H1 (cell line): Measurements from ENCODE around the gene JMJD8. TPM values are rescaled to one million over a fixed set of nuclear protein-coding genes. Genes with fewer than 3 reads are reported as not detected.

ENCODE experiments used
- CTCF ChIA-PET: fragments of 300-600 bp; sonication (Branson Sonifier 250); formaldehyde crosslinking; loops from one replicate; lab custom pipeline; 2021; ENCODE audit not compliant: partially characterized antibody; lab: Charles Lee
- POLR2A ChIA-PET: fragments of 300-600 bp; sonication (Branson Sonifier 250); formaldehyde crosslinking; loops from one replicate; lab custom pipeline; 2021; ENCODE audit warnings: inconsistent platforms; ENCODE audit not compliant: partially characterized antibody; lab: Charles Lee
- DNase-seq, 2 experiments: peaks; one replicate each; pipeline versions ENCODE4 v3.0.0 to v3.0.0-alpha.2; 2010 to 2022; ENCODE audit warnings: low spot score in 2 of 2, low read depth in 1 of 2, mixed read lengths in 1 of 2
- FAIRE-seq: peaks from 2 replicates; lab custom pipeline; 2011; peaks lifted over from hg19 to GRCh38; lab: Jason Lieb, UNC
- H2AFZ ChIP-seq: 2 replicates; pipeline ENCODE4 v1.8.1; 2012; ENCODE audit warnings: low read length, inconsistent platforms
- H2AK5ac ChIP-seq: 2 replicates; pipeline ENCODE4 v1.6.1; 2013; ENCODE audit warnings: low read depth, low read length
- H2BK120ac ChIP-seq: replicated peaks from 2 replicates; pipeline ENCODE3; 2013; ENCODE audit warnings: low read depth, low read length, inconsistent platforms
- H2BK12ac ChIP-seq: 2 replicates; pipeline ENCODE4 v1.6.1; 2013; ENCODE audit warnings: low read depth, low read length
- H2BK15ac ChIP-seq: 2 replicates; pipeline ENCODE4 v1.6.1; 2013; ENCODE audit warnings: low read length
- H2BK20ac ChIP-seq: 2 replicates; pipeline ENCODE4 v1.6.1; 2013; ENCODE audit warnings: low read length
- H2BK5ac ChIP-seq: 2 replicates; pipeline ENCODE4 v1.6.1; 2013; ENCODE audit warnings: low read depth, low read length
- H3K14ac ChIP-seq: 2 replicates; pipeline ENCODE4 v1.6.1; 2013; ENCODE audit warnings: inconsistent platforms; ENCODE audit not compliant: insufficient read length
- H3K18ac ChIP-seq: 2 replicates; pipeline ENCODE4 v1.6.1; 2013; ENCODE audit warnings: low read length; ENCODE audit errors: extremely low read depth
- H3K23ac ChIP-seq: 2 replicates; pipeline ENCODE4 v1.6.1; 2013; ENCODE audit warnings: inconsistent platforms; ENCODE audit not compliant: insufficient read length
- H3K23me2 ChIP-seq: 2 replicates; pipeline ENCODE4 v1.6.1; 2013; ENCODE audit warnings: low read depth, low read length
- H3K27ac ChIP-seq: 2 replicates; pipeline ENCODE4 v1.6.1; 2011; ENCODE audit warnings: low read depth, low read length, inconsistent platforms
- H3K27me3 ChIP-seq, 4 experiments: replicated peaks in 1 of 4; 1 replicate in 1 of 4; 2 replicates in 3 of 4; pipeline versions ENCODE4 v1.6.1 to v1.8.1; 2011 to 2013; ENCODE audit warnings: low read length in 3 of 4, mild to moderate bottlenecking in 3 of 4, inconsistent platforms in 2 of 4, mixed read lengths in 2 of 4, moderate library complexity in 1 of 4; ENCODE audit not compliant: control insufficient read depth in 3 of 4, insufficient read depth in 3 of 4; ENCODE audit errors: extremely low read depth in 1 of 4
- H3K36me3 ChIP-seq, 4 experiments: 2 replicates each; pipeline versions ENCODE4 v1.6.1 to v1.8.1; 2011 to 2013; ENCODE audit warnings: mild to moderate bottlenecking in 4 of 4, low read length in 3 of 4, moderate library complexity in 2 of 4, control low read depth in 1 of 4, inconsistent platforms in 1 of 4; ENCODE audit not compliant: insufficient read depth in 4 of 4, control insufficient read depth in 2 of 4
- H3K4ac ChIP-seq: replicated peaks from 2 replicates; pipeline ENCODE3; 2013; ENCODE audit warnings: low read length, low read depth, mixed read lengths, inconsistent platforms; ENCODE audit not compliant: insufficient read length
- H3K4me1 ChIP-seq, 4 experiments: replicated peaks in 1 of 4; 1 replicate in 1 of 4; 2 replicates in 3 of 4; pipeline versions ENCODE4 v1.6.1 to v1.8.1; 2011 to 2013; ENCODE audit warnings: low read length in 3 of 4, inconsistent platforms in 2 of 4, mixed read lengths in 1 of 4; ENCODE audit not compliant: insufficient read depth in 4 of 4, control insufficient read depth in 3 of 4
- H3K4me2 ChIP-seq, 2 experiments: 2 replicates each; pipeline versions ENCODE4 v1.6.1 to v1.8.1; 2011 to 2013; ENCODE audit warnings: low read depth in 2 of 2, low read length in 2 of 2, control low read depth in 1 of 2, inconsistent platforms in 1 of 2, mild to moderate bottlenecking in 1 of 2; ENCODE audit not compliant: insufficient read depth in 1 of 2
- H3K4me3 ChIP-seq, 4 experiments: fragments of 200-600, 300-600 bp in 1 of 4; sonication (generic), shearing (Covaris generic), sonication (Bioruptor Twin) in 1 of 4; 2 replicates each; pipeline versions ENCODE4 v1.5.1 to v1.8.1; 2011 to 2016; ENCODE audit warnings: low read length in 4 of 4, low read depth in 3 of 4, control low read depth in 2 of 4, inconsistent platforms in 2 of 4, mild to moderate bottlenecking in 2 of 4, mixed read lengths in 1 of 4, moderate library complexity in 1 of 4; ENCODE audit not compliant: insufficient read depth in 2 of 4; ENCODE audit errors: extremely low read depth in 1 of 4
- H3K56ac ChIP-seq: replicated peaks from 2 replicates; pipeline ENCODE3; 2013; ENCODE audit warnings: low read depth, mild to moderate bottlenecking, mixed read lengths, low read length, inconsistent platforms; ENCODE audit not compliant: insufficient read length
- H3K79me1 ChIP-seq: 2 replicates; pipeline ENCODE4 v1.6.1; 2013; ENCODE audit warnings: low read depth, low read length, control low read depth
- H3K79me2 ChIP-seq, 2 experiments: 2 replicates each; pipeline versions ENCODE4 v1.6.1 to v1.8.1; 2012 to 2013; ENCODE audit warnings: low read length in 2 of 2, mild to moderate bottlenecking in 2 of 2, inconsistent platforms in 1 of 2; ENCODE audit not compliant: insufficient read depth in 2 of 2, control insufficient read depth in 1 of 2
- H3K9ac ChIP-seq, 4 experiments: replicated peaks in 1 of 4; 1 replicate in 1 of 4; 2 replicates in 3 of 4; pipeline versions ENCODE4 v1.6.1 to v1.8.1; 2011 to 2013; ENCODE audit warnings: low read depth in 3 of 4, low read length in 3 of 4, control low read depth in 2 of 4, mild to moderate bottlenecking in 2 of 4, moderate library complexity in 2 of 4, inconsistent platforms in 1 of 4; ENCODE audit errors: extremely low read depth in 1 of 4
- H3K9me3 ChIP-seq, 2 experiments: 2 replicates each; pipeline versions ENCODE4 v1.6.1 to v1.8.1; 2012 to 2013; ENCODE audit warnings: mild to moderate bottlenecking in 2 of 2, moderate library complexity in 2 of 2, control low read depth in 1 of 2, inconsistent platforms in 1 of 2, low read depth in 1 of 2, low read length in 1 of 2, mixed read lengths in 1 of 2; ENCODE audit not compliant: insufficient read depth in 2 of 2
- H4K20me1 ChIP-seq, 2 experiments: replicated peaks in 1 of 2; 2 replicates each; pipeline versions ENCODE3 to v1.8.1; 2011 to 2013; ENCODE audit warnings: inconsistent platforms in 2 of 2, low read length in 2 of 2, mild to moderate bottlenecking in 1 of 2; ENCODE audit not compliant: insufficient read depth in 2 of 2, control insufficient read depth in 1 of 2
- H4K5ac ChIP-seq: 2 replicates; pipeline ENCODE4 v1.6.1; 2013; ENCODE audit warnings: low read length, low read depth, mixed read lengths, inconsistent platforms; ENCODE audit not compliant: insufficient read length
- H4K8ac ChIP-seq: 2 replicates; pipeline ENCODE4 v1.8.0; 2013; ENCODE audit warnings: mild to moderate bottlenecking, moderate library complexity, low read length, inconsistent platforms; ENCODE audit not compliant: insufficient read depth; ENCODE audit errors: extremely low read depth
- H4K91ac ChIP-seq: replicated peaks from 2 replicates; pipeline ENCODE3; 2013; ENCODE audit warnings: low read length, mixed read lengths, inconsistent platforms; ENCODE audit not compliant: insufficient read length
- ASH2L ChIP-seq: fragments of 200-600, 300-600 bp; sonication (generic); IDR thresholded peaks from one replicate; pipeline ENCODE4 v1.7.1; 2017; ENCODE audit warnings: low read length
- BACH1 ChIP-seq: IDR thresholded peaks from 2 replicates; pipeline ENCODE4 v1.6.1; 2012; ENCODE audit warnings: low read length, improper control_type of control experiment
- CREB1 ChIP-seq: IDR thresholded peaks from 2 replicates; pipeline ENCODE4 v1.6.1; 2012; ENCODE audit warnings: inconsistent platforms
- HDAC6 ChIP-seq: IDR thresholded peaks from one replicate; pipeline ENCODE4 v1.7.1; 2012; ENCODE audit warnings: low read depth, mild to moderate bottlenecking, inconsistent platforms, low read length, moderate library complexity
- KDM1A ChIP-seq: fragments of 200-600, 300-600 bp; sonication (generic); IDR thresholded peaks from 2 replicates; pipeline ENCODE4 v1.7.1; 2016; ENCODE audit warnings: mild to moderate bottlenecking, low read length, borderline replicate concordance
- KDM4A ChIP-seq: IDR thresholded peaks from one replicate; pipeline ENCODE4 v1.7.1; 2012; ENCODE audit warnings: low read depth, mild to moderate bottlenecking, moderate library complexity, low read length, inconsistent platforms; ENCODE audit not compliant: severe bottlenecking
- POLR2AphosphoS5 ChIP-seq: IDR thresholded peaks from 2 replicates; pipeline ENCODE4 v1.6.1; 2011; ENCODE audit warnings: low read depth, low read length
- RBBP5 ChIP-seq: IDR thresholded peaks from 2 replicates; pipeline ENCODE4 v1.7.1; 2012; ENCODE audit warnings: low read depth, mild to moderate bottlenecking, inconsistent platforms, low read length, moderate library complexity, borderline replicate concordance
- RNF2 ChIP-seq: fragments of 200-900, 300-1000 bp; sonication (generic); IDR thresholded peaks from 2 replicates; pipeline ENCODE4 v1.7.1; 2016; ENCODE audit warnings: borderline replicate concordance, low read depth, mild to moderate bottlenecking, antibody characterized with exemption, low read length; ENCODE audit not compliant: poor library complexity, severe bottlenecking; ENCODE audit errors: missing control alignments
- SIN3A ChIP-seq, 2 experiments: IDR thresholded peaks in 1 of 2; conservative IDR thresholded peaks in 1 of 2; 2 replicates each; pipeline ENCODE4 v1.6.1; 2011 to 2012; ENCODE audit warnings: low read length in 2 of 2, improper control_type of control experiment in 1 of 2, low read depth in 1 of 2, mild to moderate bottlenecking in 1 of 2
- WGBS, 2 experiments: shearing (Covaris generic) in 1 of 2; methylation state at CpG; one replicate each; pipeline versions ENCODE4 v1.1.6 to v1.1.7; 2013 to 2015; ENCODE audit warnings: low lambda C conversion rate in 2 of 2, mixed read lengths in 2 of 2, inconsistent platforms in 1 of 2, low coverage in 1 of 2, missing lambda C conversion rate in 1 of 2; ENCODE audit not compliant: insufficient replicate concordance in 2 of 2, insufficient coverage in 1 of 2, insufficient read length in 1 of 2; ENCODE audit errors: extremely low coverage in 1 of 2, missing lambda C conversion rate in 1 of 2; 5-methylcytosine and 5-hydroxymethylcytosine counted together
- polyA plus RNA-seq, 7 experiments: library from polyadenylated mRNA; depleted of rRNA in 3 of 7; stranded (reverse) in 5 of 7; unstranded in 2 of 7; fragments of >200 nt in 5 of 7; fragments of 200-250 nt in 2 of 7; gene quantifications; 1 replicate in 5 of 7; 2 replicates in 1 of 7; 4 replicates in 1 of 7; pipeline versions ENCODE4 v1.2.1 to v1.2.3, GENCODE V29; 2011 to 2013; ENCODE audit warnings: missing spikeins in 2 of 7, mixed read lengths in 2 of 7
- total RNA-seq: library from RNA; stranded (reverse); fragmentation: NEBNext Ultra II Directional; extraction: Animal tissue kit (Norgen Biotek cat#: 25700); gene quantifications from 2 replicates; pipeline ENCODE4 v1.2.1, GENCODE V29; 2021

JMJD8 gene
- total and polyA plus RNA-seq, 2 of the 8 experiments (the other 6 are each of a cell fraction or from before 2014, with no cell fraction given): 46.4 to 87.4 TPM

GRCh38 chr16:679814-680624, 4.1 kb downstream of the JMJD8 start, which contains the start of gene STUB1:
Gene STUB1, plus strand, starts transcription at chr16:680410. Its CDS starts 116 bp downstream, at chr16:680526.
- Histone ChIP-seq H4K8ac (peak within 1 kb of the TSS; percentile 82), H4K91ac (peak within 1 kb of the TSS; percentile 74), H3K9ac (peak within 1 kb of the TSS; percentile 13 to 72 (median 64); a peak in 6 of 7 replicates), H3K36me3 (peaks cover 4 to 16% (median 13%) of the 10 kb centered on the region in 4 experiments; a peak in 7 of 8 replicates), H3K14ac (no peak within 1 kb of the TSS), H2BK5ac (peak within 1 kb of the TSS; percentile 49; the same call in 1 of the 2 replicates), H3K79me1 (peaks cover 6% of the 10 kb centered on the region; the same call in 1 of the 2 replicates), H2BK120ac (no peak within 1 kb of the TSS), H2AFZ (no peak within 1 kb of the TSS), H2BK15ac (no peak within 1 kb of the TSS), H4K5ac (peak within 1 kb of the TSS; percentile 62), H2AK5ac (no peak within 1 kb of the TSS), H3K4ac (no peak within 1 kb of the TSS), H2BK20ac (no peak within 1 kb of the TSS), H3K56ac (peak within 1 kb of the TSS; percentile 59), H2BK12ac (peak within 1 kb of the TSS; percentile 84; the same call in 1 of the 2 replicates), H3K9me3 (no peaks in the 10 kb centered on the region), H3K23me2 (peaks cover 17% of the 10 kb centered on the region), H3K4me2 (peak within 1 kb of the TSS; percentile 74 to 92), H4K20me1 (peaks cover 4 to 26% of the 10 kb centered on the region in 2 experiments), H3K27me3 (peaks cover 0 to 2% (median 0%) of the 10 kb centered on the region in 4 experiments; a peak in 2 of 7 replicates), H3K23ac (no peak within 1 kb of the TSS), H3K27ac (peak within 1 kb of the TSS; percentile 72), H3K4me3 (peak within 1 kb of the TSS; percentile 72 to 89 (median 80)), H3K4me1 (peaks cover 0 to 34% (median 28%) of the 10 kb centered on the region in 4 experiments; a peak in 6 of 7 replicates), H3K18ac (peak within 1 kb of the TSS; percentile 32), H3K79me2 (peaks cover 0 to 12% of the 10 kb centered on the region in 2 experiments; a peak in 1 of 4 replicates)
- FAIRE-seq (no peak), DNase-seq (peak; percentile 64 to 95)
- POLR2A ChIA-PET: interaction anchor here (0.6 to 13.3 kb wide), 17 partner anchors 10 to 297 kb away, joined by 3 to 214 read pairs (median 5); partner anchors contain the start of genes ANTKMT, CCDC78, HAGHL and PGAP6
- WGBS, 2 experiments: 4% methylated on average over 25 of the region's 91 CpGs; no CpG with 5 or more reads in 1 of the 2 experiments
- CTCF ChIA-PET: interaction anchor here (0.9 to 1.8 kb wide), 4 partner anchors 11 to 32 kb away, joined by 3 to 5 read pairs (median 4); partner anchors contain the start of genes WDR24 and WDR90
- TF ChIP-seq POLR2AphosphoS5: 0 out of 2 replicates have a peak, but pooled peaks have one; percentile 15
- no peak for TF ChIP-seq RNF2
- no peak for TF ChIP-seq HDAC6
- TF ChIP-seq ASH2L: peak; percentile 40
- peak; percentile 59; the same call in 1 of the 2 replicates for TF ChIP-seq BACH1
- peak; percentile 51 for TF ChIP-seq KDM4A
- TF ChIP-seq RBBP5: peak; percentile 87; the same call in 1 of the 2 replicates
- 0 out of 2 replicates have a peak, but pooled peaks have one; percentile 10 for TF ChIP-seq KDM1A
- no peak; the same call in 1 of the 2 replicates for TF ChIP-seq CREB1
- TF ChIP-seq SIN3A (conservative IDR thresholded peaks at IDR 0.05 in 1 of 2, IDR thresholded peaks at IDR 0.05 in 1 of 2; ENCODE audit: low read depth in 1 of 2, low read length in 2 of 2): peak in 1 of 2 experiments; percentile 36; a peak in 1 of 4 replicates
